T-helper 2 cell treated with Interferon-gamma antibody and Interleukin-4, amounts not matched to agents 100 ng/mL and 5 ng/mL, for 36 hours (primary cell): ENCODE measurements around the gene PDE2A. TPM values are rescaled to one million over a fixed set of nuclear protein-coding genes. Genes with fewer than 3 reads are reported as not detected.

Experiments used
- intact Hi-C: fragments of 100-400 bp; cut with micrococcal nuclease; formaldehyde crosslinking; loops from one replicate; pipeline ENCODE4 v1.15.1; 2023
- total RNA-seq: library from RNA; stranded (reverse); gene quantifications from 2 replicates; pipeline ENCODE4 v1.2.3, GENCODE V29; 2022

PDE2A gene
- total RNA-seq, 1 donor from 2014 or later: 0.52 TPM

- intact Hi-C loops: no loop called here
These were observed 79.5 kb downstream of the PDE2A start for GRCh38 chr11:72594493-72595291.

GRCh38 chr11:72592698-72593495 lies 81.3 kb downstream of the PDE2A start:
- intact Hi-C loops: no loop called here

- intact Hi-C loops: no loop called here
These were observed 82.3 kb downstream of the PDE2A start for GRCh38 chr11:72591785-72592502.

GRCh38 chr11:72591023-72591422 lies 83.2 kb downstream of the PDE2A start:
- intact Hi-C loops: no loop called here

- intact Hi-C loops: no loop called here
These were observed 84.1 kb downstream of the PDE2A start for GRCh38 chr11:72589802-72590761.

- intact Hi-C loops: no loop called here
These were observed 85.5 kb downstream of the PDE2A start for GRCh38 chr11:72588421-72589410.

- intact Hi-C loops: no loop called here
These were observed 86.5 kb downstream of the PDE2A start for GRCh38 chr11:72587696-72588095.

- intact Hi-C loops: no loop called here
These were observed 87.7 kb downstream of the PDE2A start for GRCh38 chr11:72586321-72587090.

GRCh38 chr11:72585762-72586311 lies 88.4 kb downstream of the PDE2A start:
- intact Hi-C loops: loop anchor here (1.0 to 2.0 kb wide), 2 partner anchors 57 to 99 kb away; no protein-coding TSS in a partner anchor

GRCh38 chr11:72584939-72585597 lies 89.2 kb downstream of the PDE2A start:
- intact Hi-C loops: loop anchor here (1.0 to 2.0 kb wide), 2 partner anchors 58 to 100 kb away; no protein-coding TSS in a partner anchor

GRCh38 chr11:72584293-72584938 lies 89.8 kb downstream of the PDE2A start:
- intact Hi-C loops: loop anchor here (2.0 kb wide), 1 partner anchor 100 kb away; no protein-coding TSS in a partner anchor

GRCh38 chr11:72583616-72584292 lies 90.5 kb downstream of the PDE2A start:
- intact Hi-C loops: loop anchor here (2.0 kb wide), 1 partner anchor 101 kb away; no protein-coding TSS in a partner anchor

- intact Hi-C loops: no loop called here
These were observed 91.1 kb downstream of the PDE2A start for GRCh38 chr11:72583177-72583553.

GRCh38 chr11:72582206-72583176 lies 91.7 kb downstream of the PDE2A start:
- intact Hi-C loops: no loop called here

GRCh38 chr11:72581067-72581466 lies 93.2 kb downstream of the PDE2A start:
- intact Hi-C loops: no loop called here
